Measurements from ENCODE around the gene CST8.
A peak's percentile ranks its signal among the peaks of the same experiment; 100 is the strongest.

The CST8 gene

DNA sequence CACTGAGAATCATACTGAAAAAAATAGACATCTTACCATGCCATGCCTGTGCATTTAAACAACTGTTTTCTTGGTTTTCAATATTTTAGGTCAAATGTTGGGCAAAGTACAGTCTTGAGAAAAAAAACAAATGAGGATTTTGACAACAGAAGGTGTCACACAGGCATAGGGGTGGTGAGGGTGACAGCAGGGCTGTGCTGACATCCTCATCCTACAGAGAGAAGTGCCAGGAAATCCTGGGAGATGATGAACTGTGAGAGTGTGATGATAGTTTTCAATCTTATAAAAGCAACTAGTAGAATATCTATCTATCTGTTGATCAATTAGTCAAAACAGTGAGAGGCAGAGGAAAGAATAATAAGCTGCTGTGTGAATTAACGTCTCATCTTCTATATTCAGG, 23.9 kb downstream of the CST8 start:
- Histone ChIP-seq H3K4me3 (ENCODE audit: low read length) (no peak overlapping the region), H3K79me2 (ENCODE audit: control insufficient read depth, insufficient read depth, low read length) (no peaks in the 10 kb centered on the region), H3K4me2 (ENCODE audit: low read length) (no peak overlapping the region), H2BK5ac (ENCODE audit: low read length) (no peak overlapping the region), H3K4ac (ENCODE audit: low read depth, low read length) (no peak overlapping the region), H3K36me3 (ENCODE audit: control insufficient read depth, insufficient read depth, low read length) (no peaks in the 10 kb centered on the region), H3K9ac (ENCODE audit: low read length) (no peak overlapping the region), H3K4me1 (ENCODE audit: control insufficient read depth, low read depth, low read length) (no peaks in the 10 kb centered on the region), H3K27ac (ENCODE audit: low read depth, low read length) (no peak overlapping the region), H4K5ac (ENCODE audit: low read length) (no peak overlapping the region), H3K27me3 (ENCODE audit: insufficient read depth, low read length, poor library complexity) (no peaks in the 10 kb centered on the region), H2BK120ac (ENCODE audit: low read depth, low read length) (no peak overlapping the region), H3K56ac (ENCODE audit: low read length) (no peak overlapping the region), H3K79me1 (ENCODE audit: low read length) (no peaks in the 10 kb centered on the region), H3K18ac (ENCODE audit: low read length) (no peak overlapping the region), H2AK5ac (ENCODE audit: low read length) (no peak overlapping the region), H4K8ac (ENCODE audit: low read depth, low read length) (no peak overlapping the region), H2BK15ac (replicated peaks; ENCODE audit: low read depth) (no peak overlapping the region), H3K23ac (ENCODE audit: low read length) (no peak overlapping the region)
- WGBS (ENCODE audit: extremely low coverage, insufficient coverage, low lambda C conversion rate), result no CpG with 5 or more reads among the region's 1 CpG
- DNase-seq, result no peak

DNA sequence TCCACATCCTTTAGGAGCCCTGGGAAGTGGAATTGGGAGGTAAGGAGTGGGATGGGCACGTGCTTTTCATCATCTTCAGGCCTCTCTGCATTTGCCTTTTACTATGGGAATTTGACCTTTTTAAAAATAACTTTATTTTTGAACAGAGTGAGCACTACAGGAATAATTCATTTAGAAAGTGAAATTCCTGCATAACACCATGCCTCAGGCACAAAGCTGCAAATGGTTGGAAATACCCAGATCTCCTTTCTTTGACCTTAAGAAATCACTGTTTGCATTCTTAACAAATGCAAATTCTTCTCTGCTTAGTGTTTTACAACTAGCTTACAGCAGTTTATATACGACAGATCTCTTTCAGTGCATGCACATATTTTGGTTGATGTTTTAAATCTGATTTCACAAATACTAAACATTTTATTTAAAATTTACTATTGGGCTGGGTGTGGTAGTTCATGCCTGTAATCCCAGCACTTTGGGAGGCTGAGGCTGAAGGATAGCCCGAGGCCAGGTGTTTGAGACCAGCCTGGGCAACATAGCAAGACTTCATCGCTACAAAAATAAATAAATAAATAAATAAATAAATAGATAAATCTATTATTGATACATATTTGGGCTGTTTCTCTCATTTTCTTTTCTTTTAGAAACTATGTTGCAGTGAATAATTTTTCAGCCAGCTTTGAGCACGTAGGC, 24.5 kb downstream of the CST8 start:
- no peak overlapping the region for H2BK5ac ChIP-seq (ENCODE audit: low read length)
- H2BK15ac ChIP-seq (replicated peaks; ENCODE audit: low read depth), result no peak overlapping the region
- no peaks in the 10 kb centered on the region for H3K79me2 ChIP-seq (ENCODE audit: control insufficient read depth, insufficient read depth, low read length)
- no peak overlapping the region for H3K9ac ChIP-seq (ENCODE audit: low read length)
- H4K5ac ChIP-seq (ENCODE audit: low read length), result no peak overlapping the region
- H3K36me3 ChIP-seq (ENCODE audit: control insufficient read depth, insufficient read depth, low read length), result no peaks in the 10 kb centered on the region
- no peak overlapping the region for H3K56ac ChIP-seq (ENCODE audit: low read length)
- no peaks in the 10 kb centered on the region for H3K4me1 ChIP-seq (ENCODE audit: control insufficient read depth, low read depth, low read length)
- H3K23ac ChIP-seq (ENCODE audit: low read length), result no peak overlapping the region
- H3K4me3 ChIP-seq (ENCODE audit: low read length), result no peak overlapping the region
- H4K8ac ChIP-seq (ENCODE audit: low read depth, low read length), result no peak overlapping the region
- H3K4ac ChIP-seq (ENCODE audit: low read depth, low read length), result no peak overlapping the region
- H3K79me1 ChIP-seq (ENCODE audit: low read length), result no peaks in the 10 kb centered on the region
- no peak overlapping the region for H3K18ac ChIP-seq (ENCODE audit: low read length)
- H2BK120ac ChIP-seq (ENCODE audit: low read depth, low read length), result no peak overlapping the region
- no peak overlapping the region for H2AK5ac ChIP-seq (ENCODE audit: low read length)
- no peaks in the 10 kb centered on the region for H3K27me3 ChIP-seq (ENCODE audit: insufficient read depth, low read length, poor library complexity)
- H3K27ac ChIP-seq (ENCODE audit: low read depth, low read length), result no peak overlapping the region
- DNase-seq, result peak; percentile 12
- no peak overlapping the region for H3K4me2 ChIP-seq (ENCODE audit: low read length)
- WGBS (ENCODE audit: extremely low coverage, insufficient coverage, low lambda C conversion rate), result no CpG with 5 or more reads among the region's 5 CpGs

DNA sequence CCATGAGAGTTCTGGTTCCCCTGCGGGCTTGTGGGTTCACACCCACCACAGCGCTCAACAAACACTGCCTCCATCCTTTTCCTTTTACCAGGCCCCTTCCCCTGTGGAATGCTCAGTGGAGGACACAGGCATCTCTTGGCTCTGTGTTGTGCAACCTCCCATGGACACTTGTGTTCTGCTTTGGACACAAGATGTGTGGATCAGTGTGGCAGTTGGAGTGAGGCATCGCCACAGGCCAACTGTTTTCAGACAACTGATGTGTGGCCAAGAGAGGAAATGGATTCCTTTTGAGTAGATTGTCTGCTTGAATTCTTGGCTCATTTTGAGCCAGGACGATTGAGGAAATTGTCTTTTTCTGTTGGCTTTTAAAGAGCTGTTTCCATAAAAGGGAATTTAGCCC, 26.8 kb downstream of the CST8 start:
- Histone ChIP-seq H4K8ac (ENCODE audit: low read depth, low read length) (no peak overlapping the region), H3K4me2 (ENCODE audit: low read length) (no peak overlapping the region), H3K27me3 (ENCODE audit: insufficient read depth, low read length, poor library complexity) (no peaks in the 10 kb centered on the region), H3K4me1 (ENCODE audit: control insufficient read depth, low read depth, low read length) (no peaks in the 10 kb centered on the region), H2BK15ac (replicated peaks; ENCODE audit: low read depth) (no peak overlapping the region), H3K27ac (ENCODE audit: low read depth, low read length) (no peak overlapping the region), H3K79me1 (ENCODE audit: low read length) (no peaks in the 10 kb centered on the region), H2BK120ac (ENCODE audit: low read depth, low read length) (no peak overlapping the region), H3K79me2 (ENCODE audit: control insufficient read depth, insufficient read depth, low read length) (no peaks in the 10 kb centered on the region), H3K36me3 (ENCODE audit: control insufficient read depth, insufficient read depth, low read length) (no peaks in the 10 kb centered on the region), H3K23ac (ENCODE audit: low read length) (no peak overlapping the region), H2AK5ac (ENCODE audit: low read length) (no peak overlapping the region), H3K4ac (ENCODE audit: low read depth, low read length) (no peak overlapping the region), H2BK5ac (ENCODE audit: low read length) (no peak overlapping the region), H3K4me3 (ENCODE audit: low read length) (no peak overlapping the region), H3K18ac (ENCODE audit: low read length) (no peak overlapping the region), H3K9ac (ENCODE audit: low read length) (no peak overlapping the region), H4K5ac (ENCODE audit: low read length) (no peak overlapping the region), H3K56ac (ENCODE audit: low read length) (no peak overlapping the region)
- DNase-seq, result no peak
- WGBS (ENCODE audit: extremely low coverage, insufficient coverage, low lambda C conversion rate), result no CpG with 5 or more reads among the region's 4 CpGs

DNA sequence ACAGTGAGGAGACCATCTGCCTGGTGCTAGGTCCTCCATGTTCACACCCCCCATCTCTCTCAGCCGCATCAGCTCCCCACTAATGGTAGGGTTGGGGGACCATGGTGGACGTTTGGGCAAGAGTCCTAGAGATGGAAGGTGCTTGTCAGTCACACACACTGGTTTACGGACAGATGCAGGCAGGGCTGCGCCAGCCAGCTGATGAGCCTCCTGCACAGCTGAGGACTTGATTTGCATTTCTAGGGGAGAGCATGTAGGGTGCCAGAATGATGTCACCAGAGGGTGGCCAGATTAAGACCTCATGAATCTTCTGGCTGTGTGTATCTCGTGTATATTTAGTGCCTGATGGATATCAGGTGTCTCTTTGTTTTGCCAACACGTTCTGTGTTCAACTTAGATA, 28.6 kb downstream of the CST8 start:
- no CpG with 5 or more reads among the region's 6 CpGs for WGBS (ENCODE audit: extremely low coverage, insufficient coverage, low lambda C conversion rate)
- H3K4me2 ChIP-seq (ENCODE audit: low read length), result no peak overlapping the region
- no peak overlapping the region for H4K8ac ChIP-seq (ENCODE audit: low read depth, low read length)
- H3K27ac ChIP-seq (ENCODE audit: low read depth, low read length), result no peak overlapping the region
- no peak for DNase-seq
- no peak overlapping the region for H2BK15ac ChIP-seq (replicated peaks; ENCODE audit: low read depth)
- no peak overlapping the region for H4K5ac ChIP-seq (ENCODE audit: low read length)
- H3K79me2 ChIP-seq (ENCODE audit: control insufficient read depth, insufficient read depth, low read length), result no peaks in the 10 kb centered on the region
- H3K4me3 ChIP-seq (ENCODE audit: low read length), result no peak overlapping the region
- H3K56ac ChIP-seq (ENCODE audit: low read length), result no peak overlapping the region
- no peak overlapping the region for H2AK5ac ChIP-seq (ENCODE audit: low read length)
- no peak overlapping the region for H2BK5ac ChIP-seq (ENCODE audit: low read length)
- no peaks in the 10 kb centered on the region for H3K27me3 ChIP-seq (ENCODE audit: insufficient read depth, low read length, poor library complexity)
- no peaks in the 10 kb centered on the region for H3K4me1 ChIP-seq (ENCODE audit: control insufficient read depth, low read depth, low read length)
- no peaks in the 10 kb centered on the region for H3K36me3 ChIP-seq (ENCODE audit: control insufficient read depth, insufficient read depth, low read length)
- H3K79me1 ChIP-seq (ENCODE audit: low read length), result no peaks in the 10 kb centered on the region
- no peak overlapping the region for H3K4ac ChIP-seq (ENCODE audit: low read depth, low read length)
- no peak overlapping the region for H3K18ac ChIP-seq (ENCODE audit: low read length)
- H3K9ac ChIP-seq (ENCODE audit: low read length), result no peak overlapping the region
- H3K23ac ChIP-seq (ENCODE audit: low read length), result no peak overlapping the region
- H2BK120ac ChIP-seq (ENCODE audit: low read depth, low read length), result no peak overlapping the region

DNA sequence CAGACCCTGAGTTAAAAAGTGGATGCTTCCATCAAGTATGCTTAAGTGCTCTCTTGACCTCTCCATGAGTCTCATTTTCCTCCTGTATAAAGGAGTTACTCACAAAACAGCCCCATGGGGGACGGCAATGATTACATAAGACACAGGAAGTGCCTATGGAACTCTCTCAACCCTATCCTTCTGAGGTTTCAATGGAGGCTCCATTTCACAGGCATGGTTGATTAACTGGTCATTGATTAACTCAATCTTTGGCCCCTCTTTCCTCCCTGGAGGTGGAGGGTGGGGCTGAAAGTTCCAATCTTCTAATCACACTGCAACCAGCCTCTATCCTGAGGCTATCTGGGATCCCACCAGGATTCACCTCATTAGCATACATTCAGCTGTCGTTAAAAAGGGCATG, 29.3 kb downstream of the CST8 start:
- Histone ChIP-seq H3K4ac (ENCODE audit: low read depth, low read length) (no peak overlapping the region), H3K56ac (ENCODE audit: low read length) (no peak overlapping the region), H3K4me2 (ENCODE audit: low read length) (no peak overlapping the region), H2AK5ac (ENCODE audit: low read length) (no peak overlapping the region), H3K4me1 (ENCODE audit: control insufficient read depth, low read depth, low read length) (no peaks in the 10 kb centered on the region), H2BK120ac (ENCODE audit: low read depth, low read length) (no peak overlapping the region), H2BK5ac (ENCODE audit: low read length) (no peak overlapping the region), H3K36me3 (ENCODE audit: control insufficient read depth, insufficient read depth, low read length) (no peaks in the 10 kb centered on the region), H3K79me1 (ENCODE audit: low read length) (no peaks in the 10 kb centered on the region), H3K23ac (ENCODE audit: low read length) (no peak overlapping the region), H3K9ac (ENCODE audit: low read length) (no peak overlapping the region), H3K4me3 (ENCODE audit: low read length) (no peak overlapping the region), H4K8ac (ENCODE audit: low read depth, low read length) (no peak overlapping the region), H3K27me3 (ENCODE audit: insufficient read depth, low read length, poor library complexity) (no peaks in the 10 kb centered on the region), H4K5ac (ENCODE audit: low read length) (no peak overlapping the region), H3K79me2 (ENCODE audit: control insufficient read depth, insufficient read depth, low read length) (no peaks in the 10 kb centered on the region), H2BK15ac (replicated peaks; ENCODE audit: low read depth) (no peak overlapping the region), H3K18ac (ENCODE audit: low read length) (no peak overlapping the region), H3K27ac (ENCODE audit: low read depth, low read length) (no peak overlapping the region)
- DNase-seq, result peak; percentile 62
- no CpG with 5 or more reads among the region's 2 CpGs for WGBS (ENCODE audit: extremely low coverage, insufficient coverage, low lambda C conversion rate)

DNA sequence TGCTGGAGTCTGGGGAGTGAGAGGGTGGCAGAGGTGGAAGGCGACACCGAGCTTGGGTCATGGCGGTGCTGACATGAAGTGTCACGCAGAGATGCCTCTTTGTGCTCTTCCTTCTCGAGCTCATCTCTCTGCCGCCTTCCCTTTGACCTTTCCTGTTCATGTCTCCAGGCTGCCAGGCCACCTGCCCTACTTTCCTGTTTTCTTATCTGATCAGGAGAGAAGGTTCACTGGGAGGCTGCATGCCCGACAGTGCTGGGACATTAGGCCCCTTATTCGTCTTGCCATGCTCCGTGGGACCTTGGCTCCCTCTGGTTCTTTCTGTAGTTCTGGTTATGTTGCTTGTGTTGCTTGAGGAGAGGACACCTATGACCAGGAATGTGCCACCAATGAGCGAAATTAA, 33.2 kb downstream of the CST8 start:
- no peak overlapping the region for H3K27ac ChIP-seq (ENCODE audit: low read depth, low read length)
- H2BK120ac ChIP-seq (ENCODE audit: low read depth, low read length), result no peak overlapping the region
- H3K9ac ChIP-seq (ENCODE audit: low read length), result no peak overlapping the region
- no peak overlapping the region for H3K23ac ChIP-seq (ENCODE audit: low read length)
- WGBS (ENCODE audit: extremely low coverage, insufficient coverage, low lambda C conversion rate), result no CpG with 5 or more reads among the region's 10 CpGs
- H2AK5ac ChIP-seq (ENCODE audit: low read length), result no peak overlapping the region
- no peak overlapping the region for H2BK5ac ChIP-seq (ENCODE audit: low read length)
- no peaks in the 10 kb centered on the region for H3K36me3 ChIP-seq (ENCODE audit: control insufficient read depth, insufficient read depth, low read length)
- no peak overlapping the region for H4K8ac ChIP-seq (ENCODE audit: low read depth, low read length)
- H3K4me3 ChIP-seq (ENCODE audit: low read length), result no peak overlapping the region
- no peaks in the 10 kb centered on the region for H3K79me1 ChIP-seq (ENCODE audit: low read length)
- H3K18ac ChIP-seq (ENCODE audit: low read length), result no peak overlapping the region
- DNase-seq, result no peak
- no peak overlapping the region for H3K4ac ChIP-seq (ENCODE audit: low read depth, low read length)
- no peak overlapping the region for H4K5ac ChIP-seq (ENCODE audit: low read length)
- no peak overlapping the region for H3K56ac ChIP-seq (ENCODE audit: low read length)
- no peak overlapping the region for H3K4me2 ChIP-seq (ENCODE audit: low read length)
- no peak overlapping the region for H2BK15ac ChIP-seq (replicated peaks; ENCODE audit: low read depth)
- no peaks in the 10 kb centered on the region for H3K4me1 ChIP-seq (ENCODE audit: control insufficient read depth, low read depth, low read length)
- no peaks in the 10 kb centered on the region for H3K27me3 ChIP-seq (ENCODE audit: insufficient read depth, low read length, poor library complexity)
- H3K79me2 ChIP-seq (ENCODE audit: control insufficient read depth, insufficient read depth, low read length), result no peaks in the 10 kb centered on the region
